Measurements from ENCODE around the gene MAPK7. TPM values are rescaled to one million over a fixed set of nuclear protein-coding genes. Genes with fewer than 3 reads are reported as not detected.

The MAPK7 gene
- total RNA-seq, 1 experiment from 2014 or later = 40.0 TPM

DNA sequence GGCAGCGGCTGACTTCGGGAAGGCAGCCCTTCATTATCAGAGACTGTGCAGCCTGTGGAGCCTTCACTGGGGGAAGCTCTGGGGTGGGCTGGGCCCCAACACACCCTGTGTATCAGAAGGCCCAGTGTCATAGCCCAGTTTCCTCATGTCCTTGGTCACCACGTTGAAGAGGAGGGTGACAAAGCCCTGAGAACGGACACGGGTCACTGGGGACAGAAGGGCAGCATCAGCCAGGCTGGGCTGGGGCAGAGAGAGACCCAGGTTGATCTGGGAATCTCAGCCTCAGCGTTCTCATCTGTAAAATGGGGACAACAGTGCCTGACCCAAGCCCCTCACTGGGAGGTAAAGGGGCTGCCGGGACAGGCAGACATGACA, 35.1 kb upstream of the MAPK7 start:
- H3K36me3 ChIP-seq (ENCODE audit: insufficient read depth, low read length, poor library complexity, severe bottlenecking) = no peaks in the 10 kb centered on the region
- no peak for TF ChIP-seq EZH2 (IDR thresholded peaks at IDR 0.05; ENCODE audit: borderline replicate concordance, low read depth, low read length, poor library complexity, severe bottlenecking)
- TF ChIP-seq, protein P1, sequence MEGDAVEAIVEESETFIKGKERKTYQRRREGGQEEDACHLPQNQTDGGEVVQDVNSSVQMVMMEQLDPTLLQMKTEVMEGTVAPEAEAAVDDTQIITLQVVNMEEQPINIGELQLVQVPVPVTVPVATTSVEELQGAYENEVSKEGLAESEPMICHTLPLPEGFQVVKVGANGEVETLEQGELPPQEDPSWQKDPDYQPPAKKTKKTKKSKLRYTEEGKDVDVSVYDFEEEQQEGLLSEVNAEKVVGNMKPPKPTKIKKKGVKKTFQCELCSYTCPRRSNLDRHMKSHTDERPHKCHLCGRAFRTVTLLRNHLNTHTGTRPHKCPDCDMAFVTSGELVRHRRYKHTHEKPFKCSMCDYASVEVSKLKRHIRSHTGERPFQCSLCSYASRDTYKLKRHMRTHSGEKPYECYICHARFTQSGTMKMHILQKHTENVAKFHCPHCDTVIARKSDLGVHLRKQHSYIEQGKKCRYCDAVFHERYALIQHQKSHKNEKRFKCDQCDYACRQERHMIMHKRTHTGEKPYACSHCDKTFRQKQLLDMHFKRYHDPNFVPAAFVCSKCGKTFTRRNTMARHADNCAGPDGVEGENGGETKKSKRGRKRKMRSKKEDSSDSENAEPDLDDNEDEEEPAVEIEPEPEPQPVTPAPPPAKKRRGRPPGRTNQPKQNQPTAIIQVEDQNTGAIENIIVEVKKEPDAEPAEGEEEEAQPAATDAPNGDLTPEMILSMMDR (conservative IDR thresholded peaks at IDR 0.05; ENCODE audit: low read depth, low read length) = no peak
- no peak for DNase-seq (ENCODE audit: low spot score)
- peaks cover 14% of the 10 kb centered on the region for H3K4me1 ChIP-seq (ENCODE audit: insufficient read depth, low read length, poor library complexity, severe bottlenecking)
- no TSS peak for BruUV-seq (replicated peaks)
- H3K9me3 ChIP-seq (ENCODE audit: low read depth, low read length, poor library complexity, severe bottlenecking) = no peaks in the 10 kb centered on the region
- intact Hi-C loops (cut with micrococcal nuclease; ENCODE audit: unreplicated experiment) = no loop called here
- ChIA-PET POLR2A (ENCODE audit: low non-redundant PET) (no interaction called here), CTCF (no interaction called here)
- H3K4me3 ChIP-seq (ENCODE audit: low read depth, low read length, poor library complexity, severe bottlenecking) = no peak overlapping the region
- no peaks in the 10 kb centered on the region for H3K27me3 ChIP-seq (replicated peaks; ENCODE audit: insufficient read depth, low read depth, low read length, poor library complexity)
- no peak overlapping the region for H3K27ac ChIP-seq (ENCODE audit: low read depth, low read length, poor library complexity, severe bottlenecking)

DNA sequence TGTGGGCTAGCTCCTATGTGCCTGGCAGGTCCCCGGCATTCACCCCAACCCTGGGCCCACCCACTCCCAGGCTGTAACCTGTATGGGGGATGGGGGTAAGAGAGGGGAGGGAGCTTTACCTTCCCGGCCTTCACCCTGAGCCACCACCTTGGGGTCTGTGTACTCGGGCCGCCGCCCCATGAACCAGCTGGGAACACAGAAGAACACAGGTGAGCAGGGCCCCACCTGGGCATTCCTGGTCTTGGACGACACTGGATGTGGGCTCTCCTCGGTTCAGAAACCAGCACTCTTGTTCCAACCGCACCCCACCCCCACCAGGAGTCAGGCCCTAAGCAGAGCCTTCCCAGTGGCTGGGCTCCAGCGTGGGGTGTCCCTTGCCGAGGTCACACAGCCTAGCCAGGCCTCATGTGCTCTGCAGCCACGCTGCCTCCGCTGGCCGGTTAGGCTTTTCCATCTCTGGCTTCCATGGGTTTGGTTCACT, 34.6 kb upstream of the MAPK7 start:
- no peaks in the 10 kb centered on the region for H3K9me3 ChIP-seq (ENCODE audit: low read depth, low read length, poor library complexity, severe bottlenecking)
- peaks cover 14% of the 10 kb centered on the region for H3K4me1 ChIP-seq (ENCODE audit: insufficient read depth, low read length, poor library complexity, severe bottlenecking)
- no peaks in the 10 kb centered on the region for H3K36me3 ChIP-seq (ENCODE audit: insufficient read depth, low read length, poor library complexity, severe bottlenecking)
- no TSS peak for BruUV-seq (replicated peaks)
- no peak for TF ChIP-seq EZH2 (IDR thresholded peaks at IDR 0.05; ENCODE audit: borderline replicate concordance, low read depth, low read length, poor library complexity, severe bottlenecking)
- TF ChIP-seq, protein P1 (conservative IDR thresholded peaks at IDR 0.05; ENCODE audit: low read depth, low read length) = no peak
- no peak overlapping the region for H3K27ac ChIP-seq (ENCODE audit: low read depth, low read length, poor library complexity, severe bottlenecking)
- no peak for DNase-seq (ENCODE audit: low spot score)
- CTCF ChIA-PET = no interaction called here
- POLR2A ChIA-PET (ENCODE audit: low non-redundant PET) = no interaction called here
- H3K4me3 ChIP-seq (ENCODE audit: low read depth, low read length, poor library complexity, severe bottlenecking) = no peak overlapping the region
- intact Hi-C loops (cut with micrococcal nuclease; ENCODE audit: unreplicated experiment) = no loop called here
- no peaks in the 10 kb centered on the region for H3K27me3 ChIP-seq (replicated peaks; ENCODE audit: insufficient read depth, low read depth, low read length, poor library complexity)

DNA sequence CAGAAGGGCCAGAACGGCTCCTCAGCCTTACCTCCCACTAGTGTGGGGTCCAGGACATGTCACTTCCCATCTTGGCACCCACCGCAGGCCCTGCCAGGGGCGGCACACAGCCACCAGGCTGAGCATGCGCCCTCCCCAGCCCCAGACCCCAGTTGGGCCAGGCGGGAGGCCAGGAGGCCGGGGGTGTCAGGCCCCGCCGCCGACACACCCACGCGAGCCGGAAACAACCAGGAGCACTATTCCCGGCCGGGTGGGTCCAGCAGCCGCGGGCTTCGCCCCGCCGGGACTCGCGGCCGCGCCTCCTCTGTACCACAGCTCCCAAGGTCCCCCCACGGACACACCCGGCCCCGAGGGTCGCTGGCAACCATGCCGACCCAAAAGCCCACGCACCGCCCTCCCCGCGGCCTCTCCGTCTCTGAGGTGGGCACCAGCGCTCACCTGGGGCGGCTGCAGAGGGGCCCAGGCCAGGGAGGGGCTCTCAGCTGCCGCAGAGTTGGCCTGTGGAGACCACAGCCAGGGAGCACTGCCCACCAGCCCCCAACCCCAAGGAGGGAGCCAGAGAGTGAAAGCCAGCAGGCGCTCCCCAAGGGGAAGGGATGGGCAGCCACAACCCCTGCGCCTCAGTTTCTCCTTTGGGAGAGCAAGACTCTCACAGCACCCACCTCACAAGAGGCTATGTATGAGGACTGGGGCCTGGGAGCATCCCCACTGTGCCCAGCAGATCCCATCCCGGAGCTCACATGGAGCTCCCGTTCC, 33.8 kb upstream of the MAPK7 start:
- H3K9me3 ChIP-seq (ENCODE audit: low read depth, low read length, poor library complexity, severe bottlenecking) = no peaks in the 10 kb centered on the region
- H3K4me3 ChIP-seq (ENCODE audit: low read depth, low read length, poor library complexity, severe bottlenecking) = no peak overlapping the region
- intact Hi-C loops (cut with micrococcal nuclease; ENCODE audit: unreplicated experiment) = no loop called here
- H3K4me1 ChIP-seq (ENCODE audit: insufficient read depth, low read length, poor library complexity, severe bottlenecking) = peaks cover 14% of the 10 kb centered on the region
- peaks cover 3% of the 10 kb centered on the region for H3K36me3 ChIP-seq (ENCODE audit: insufficient read depth, low read length, poor library complexity, severe bottlenecking)
- no TSS peak for BruUV-seq (replicated peaks)
- no peaks in the 10 kb centered on the region for H3K27me3 ChIP-seq (replicated peaks; ENCODE audit: insufficient read depth, low read depth, low read length, poor library complexity)
- DNase-seq (ENCODE audit: low spot score) = no peak
- TF ChIP-seq EZH2 (IDR thresholded peaks at IDR 0.05; ENCODE audit: borderline replicate concordance, low read depth, low read length, poor library complexity, severe bottlenecking) = no peak
- TF ChIP-seq, protein P1 (conservative IDR thresholded peaks at IDR 0.05; ENCODE audit: low read depth, low read length) = no peak
- ChIA-PET POLR2A (ENCODE audit: low non-redundant PET) (no interaction called here), CTCF (no interaction called here)
- no peak overlapping the region for H3K27ac ChIP-seq (ENCODE audit: low read depth, low read length, poor library complexity, severe bottlenecking)
